ENCODE data around the gene PIM1.
A peak's percentile ranks its signal among the peaks of the same experiment; 100 is the strongest.
"Not testable (repeated sequence)": the region's sequence is repeated elsewhere in the genome, so short reads cannot be mapped to it uniquely, and the experiment has no call there.

PIM1 gene

DNA sequence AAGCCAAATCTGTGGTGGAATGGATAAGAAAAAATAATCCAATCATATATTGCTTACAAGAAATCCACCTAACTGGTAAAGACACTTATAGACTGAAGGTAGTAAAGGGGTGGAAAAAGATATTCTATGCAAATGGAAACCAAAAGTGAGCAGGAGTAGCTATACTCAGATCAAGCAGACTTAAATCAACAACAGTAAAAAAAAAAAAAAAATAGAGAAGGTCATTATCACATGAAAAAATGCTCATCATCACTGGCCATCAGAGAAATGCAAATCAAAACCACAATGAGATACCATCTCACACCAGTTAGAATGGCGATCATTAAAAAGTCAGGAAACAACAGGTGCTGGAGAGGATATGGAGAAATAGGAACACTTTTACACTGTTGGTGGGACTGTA lies 24.9 kb downstream of the PIM1 start:
- not testable (repeated sequence) for DNase-seq

DNA sequence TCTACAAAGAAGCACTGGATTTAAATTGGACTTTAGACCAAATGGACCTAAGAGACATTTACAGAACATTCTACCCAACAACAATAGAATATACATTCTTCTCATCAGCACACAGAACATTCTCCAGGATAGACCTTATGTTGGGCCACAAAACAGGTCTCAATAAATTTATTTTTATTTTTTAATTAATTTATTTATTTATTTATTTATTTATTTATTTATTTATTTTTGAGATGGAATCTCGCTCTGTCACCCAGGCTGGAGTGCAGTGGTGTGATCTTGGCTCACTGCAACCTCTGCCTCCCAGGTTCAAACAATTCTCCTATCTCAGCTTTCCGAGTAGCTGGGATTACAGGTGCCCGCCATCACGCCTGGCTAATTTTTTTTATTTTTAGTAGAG lies 26.5 kb downstream of the PIM1 start:
- not testable (repeated sequence) for DNase-seq

DNA sequence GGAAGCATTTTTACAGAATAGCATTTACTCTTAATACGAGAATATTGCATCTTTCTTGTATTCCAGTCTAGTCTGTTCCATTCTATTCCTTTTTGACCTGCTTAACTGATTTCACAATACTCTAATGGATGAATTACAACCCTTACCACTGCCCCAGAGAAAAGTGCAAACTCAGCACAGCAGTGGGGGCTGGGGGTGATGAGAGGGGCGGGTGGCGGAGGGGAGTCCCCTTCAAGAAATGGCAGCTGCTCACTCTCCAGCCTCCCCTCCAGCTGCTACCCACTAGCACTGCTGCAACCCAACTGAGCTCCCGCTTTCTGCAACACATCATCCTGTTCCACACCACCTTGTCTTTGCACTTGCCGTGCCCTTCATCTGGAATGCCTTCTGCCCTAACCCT lies 30.1 kb downstream of the PIM1 start:
- DNase-seq = no peak

DNA sequence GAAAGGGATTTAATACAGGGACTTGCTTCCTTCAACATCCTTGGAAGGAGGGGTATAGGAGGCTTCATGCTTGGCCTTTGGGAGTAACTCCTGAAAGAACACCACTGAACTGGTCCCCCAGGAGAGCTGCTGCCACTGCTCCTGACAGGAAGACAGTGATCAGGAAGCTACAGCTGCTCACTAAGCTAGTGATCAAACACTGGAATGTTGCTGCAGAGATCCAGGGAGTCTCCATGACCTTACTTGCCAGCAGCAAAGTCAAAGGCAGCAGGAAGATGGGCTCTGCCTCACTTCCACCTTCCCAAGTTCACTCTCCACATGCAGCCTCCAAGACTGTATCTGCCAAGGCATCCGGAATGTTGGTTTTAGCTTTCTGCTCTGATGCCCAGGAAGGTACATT lies 31.8 kb downstream of the PIM1 start:
- no peak for DNase-seq

DNA sequence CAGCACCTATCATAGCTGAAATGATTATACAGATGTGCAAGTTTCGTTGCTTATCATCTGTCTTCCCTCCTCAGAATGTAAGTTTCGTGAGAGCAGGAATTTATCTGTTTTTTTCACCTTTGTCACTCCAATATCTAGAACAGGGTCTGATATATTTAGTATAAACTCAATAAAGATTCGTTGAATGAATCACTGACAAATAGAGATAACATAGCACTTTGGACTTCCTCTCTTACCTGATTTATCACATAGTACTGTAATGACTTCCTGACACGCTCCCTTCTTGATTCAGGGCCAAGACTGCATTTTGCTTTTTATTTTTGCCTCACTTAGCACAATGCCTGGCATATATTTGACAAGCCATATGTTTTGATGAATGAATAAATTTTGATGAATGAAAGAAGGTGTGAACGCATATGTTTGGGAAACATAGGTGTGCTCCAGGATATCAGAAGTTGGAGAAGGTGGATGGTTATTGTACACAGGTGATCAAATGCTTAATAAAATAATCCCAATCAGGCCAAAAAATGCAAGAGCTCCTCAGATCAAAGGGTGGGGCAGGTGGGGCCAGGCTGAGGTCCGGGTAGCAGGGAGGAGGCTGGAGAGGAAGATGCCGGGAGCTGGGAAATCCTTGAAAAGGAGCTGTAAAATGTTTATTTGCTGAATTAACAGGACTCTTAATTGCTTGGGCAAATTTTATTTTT lies 33.0 kb downstream of the PIM1 start:
- DNase-seq = peak in 1 of 2 experiments; percentile 23

DNA sequence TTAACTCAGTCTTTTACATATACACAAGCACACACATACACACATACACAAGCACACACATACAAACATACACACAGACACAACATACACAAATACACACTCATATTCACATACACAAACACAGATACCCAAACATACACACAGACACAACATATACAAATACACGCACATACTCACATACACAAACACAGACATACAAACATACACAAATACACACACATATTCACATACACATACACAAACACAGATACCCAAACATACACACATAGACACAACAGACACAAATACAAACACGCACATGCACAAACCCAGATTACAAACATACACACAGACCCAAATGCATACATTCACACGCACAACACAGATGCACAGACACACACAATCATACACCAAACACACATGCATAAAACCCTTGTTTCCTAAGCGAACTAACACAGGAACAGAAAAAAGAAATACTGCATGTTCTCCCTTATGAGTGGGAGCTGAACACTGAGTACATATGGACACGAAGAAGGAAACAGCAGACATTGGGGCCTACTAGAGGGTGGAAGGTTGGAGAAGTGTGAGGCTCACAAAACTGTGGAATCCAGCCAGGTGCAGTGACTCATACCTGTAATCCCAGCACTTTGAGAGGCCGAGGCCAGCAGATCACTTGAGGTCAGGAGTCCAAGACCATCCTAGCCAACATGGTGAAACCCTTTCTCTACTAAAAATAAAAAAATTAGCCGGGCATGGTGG lies 34.2 kb downstream of the PIM1 start:
- DNase-seq = no peak

DNA sequence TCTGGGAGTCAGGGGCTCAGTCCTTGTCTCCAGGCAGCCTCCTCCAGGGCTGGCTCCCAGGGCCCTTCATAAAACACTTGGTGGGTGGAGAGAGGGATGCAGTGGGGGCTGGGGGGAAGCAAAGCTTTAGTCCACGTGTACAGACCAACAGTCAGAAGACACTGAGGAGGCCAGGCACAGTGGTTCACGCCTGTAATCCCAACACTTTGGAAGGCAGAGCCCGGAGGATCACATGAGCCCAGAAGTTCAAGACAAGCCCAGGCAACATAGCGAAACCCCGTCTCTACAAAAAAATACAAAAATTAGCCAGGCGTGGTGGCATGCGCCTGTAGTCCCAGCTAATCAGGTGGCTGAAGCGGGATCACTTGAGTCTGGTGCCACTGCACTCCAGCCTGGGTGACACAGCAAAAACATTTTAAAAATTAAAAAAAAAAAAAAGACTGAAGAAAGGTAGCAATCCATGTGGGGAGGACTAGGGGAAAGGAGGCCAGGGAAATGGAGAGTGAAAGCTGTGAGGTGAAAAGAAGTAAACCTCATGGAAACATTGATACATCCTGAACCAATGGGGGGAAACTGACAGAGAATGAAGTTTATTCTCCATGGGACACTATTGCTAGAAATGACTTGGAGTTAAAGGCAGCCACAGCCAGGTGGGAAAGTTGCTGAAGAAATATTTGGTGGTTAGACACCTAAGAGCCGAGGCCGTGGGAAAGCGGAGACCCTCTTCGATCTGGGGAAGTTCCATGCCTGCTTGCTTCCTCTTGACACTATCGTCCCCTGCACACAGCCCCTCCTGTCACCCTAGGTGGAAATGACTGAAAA lies 35.4 kb downstream of the PIM1 start:
- DNase-seq = no peak

DNA sequence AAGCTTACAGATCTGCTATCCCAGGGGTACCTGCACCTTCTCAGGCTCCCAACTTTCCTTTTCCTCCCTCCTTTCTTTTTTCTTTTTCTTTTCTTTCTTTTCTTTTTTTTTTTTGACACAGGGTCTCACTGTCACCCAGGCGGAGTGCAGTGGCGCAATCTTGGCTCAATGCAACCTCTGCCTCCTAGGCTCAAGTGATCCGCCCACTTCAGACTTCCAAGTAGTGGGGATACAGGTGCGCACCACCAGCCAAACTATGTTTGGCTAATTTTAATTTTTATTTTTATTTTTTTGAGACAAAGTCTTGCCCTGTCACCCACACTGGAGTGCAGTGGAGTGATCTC lies 36.0 kb downstream of the PIM1 start:
- no peak for DNase-seq

DNA sequence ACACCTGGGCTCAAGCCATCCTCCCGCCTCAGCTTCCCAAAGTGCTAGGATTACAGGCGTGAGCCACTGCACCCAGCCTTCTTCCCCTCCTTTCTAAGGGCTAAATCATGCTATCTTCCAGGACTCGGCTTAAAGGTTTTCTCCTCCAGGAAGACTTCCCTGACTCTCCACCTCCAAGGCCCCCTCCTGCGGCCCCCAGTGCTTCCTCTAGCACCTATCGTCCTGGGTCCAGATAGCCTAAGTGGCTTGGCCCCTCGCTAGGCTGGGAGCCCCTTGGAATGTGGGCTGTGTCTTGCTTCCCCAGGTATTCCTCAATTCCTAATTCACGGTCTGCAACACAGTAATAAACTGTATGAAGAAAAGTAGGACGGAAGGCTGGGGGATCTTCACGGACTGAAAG lies 36.7 kb downstream of the PIM1 start:
- no peak for DNase-seq

DNA sequence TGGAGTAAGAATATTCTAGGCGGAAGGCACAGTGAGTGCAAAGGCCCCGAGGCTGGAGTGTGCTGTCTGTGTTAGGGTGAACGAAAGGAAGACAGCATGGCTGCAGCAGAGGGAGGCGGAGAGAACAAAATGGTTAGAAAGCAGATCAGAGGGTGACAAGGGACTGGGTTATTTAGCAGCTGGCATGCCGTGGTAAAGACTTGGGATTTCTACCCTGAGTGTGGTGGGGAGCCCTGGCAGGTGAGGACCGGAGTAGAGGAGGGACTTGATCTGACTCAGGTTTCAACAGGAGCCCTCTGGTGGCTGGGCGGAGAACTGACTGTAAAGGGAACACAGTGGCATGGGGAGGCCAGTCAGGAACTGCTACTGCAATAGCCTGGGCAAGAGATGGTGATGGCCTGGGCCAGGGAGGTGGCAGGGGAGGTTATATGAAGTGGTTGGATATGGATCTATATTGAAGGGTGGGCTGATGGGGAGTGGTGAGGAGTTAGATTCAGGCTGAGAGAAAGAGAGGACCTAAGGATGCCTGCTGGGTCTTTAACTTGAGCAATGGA lies 38.0 kb downstream of the PIM1 start:
- DNase-seq = peak; percentile 84 to 91

DNA sequence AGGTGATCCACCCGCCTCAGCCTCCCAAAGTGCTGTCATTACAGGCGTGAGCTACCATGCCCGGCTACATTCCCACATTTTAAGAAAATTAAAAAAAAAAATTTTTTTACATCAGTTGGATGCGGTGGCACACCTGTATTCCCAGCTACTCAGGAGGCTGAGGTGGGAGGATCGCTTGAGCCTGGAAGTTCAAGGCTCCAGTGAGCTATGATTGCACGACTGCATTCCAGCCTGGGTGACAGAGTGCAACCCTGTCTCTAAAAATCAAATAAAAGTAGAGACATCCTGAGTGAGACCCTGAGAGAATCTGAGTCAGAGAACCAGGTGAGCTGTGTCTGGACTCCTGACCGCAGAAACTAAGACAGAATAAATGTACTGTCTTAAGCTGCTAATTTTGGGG lies 38.8 kb downstream of the PIM1 start:
- no peak for DNase-seq

DNA sequence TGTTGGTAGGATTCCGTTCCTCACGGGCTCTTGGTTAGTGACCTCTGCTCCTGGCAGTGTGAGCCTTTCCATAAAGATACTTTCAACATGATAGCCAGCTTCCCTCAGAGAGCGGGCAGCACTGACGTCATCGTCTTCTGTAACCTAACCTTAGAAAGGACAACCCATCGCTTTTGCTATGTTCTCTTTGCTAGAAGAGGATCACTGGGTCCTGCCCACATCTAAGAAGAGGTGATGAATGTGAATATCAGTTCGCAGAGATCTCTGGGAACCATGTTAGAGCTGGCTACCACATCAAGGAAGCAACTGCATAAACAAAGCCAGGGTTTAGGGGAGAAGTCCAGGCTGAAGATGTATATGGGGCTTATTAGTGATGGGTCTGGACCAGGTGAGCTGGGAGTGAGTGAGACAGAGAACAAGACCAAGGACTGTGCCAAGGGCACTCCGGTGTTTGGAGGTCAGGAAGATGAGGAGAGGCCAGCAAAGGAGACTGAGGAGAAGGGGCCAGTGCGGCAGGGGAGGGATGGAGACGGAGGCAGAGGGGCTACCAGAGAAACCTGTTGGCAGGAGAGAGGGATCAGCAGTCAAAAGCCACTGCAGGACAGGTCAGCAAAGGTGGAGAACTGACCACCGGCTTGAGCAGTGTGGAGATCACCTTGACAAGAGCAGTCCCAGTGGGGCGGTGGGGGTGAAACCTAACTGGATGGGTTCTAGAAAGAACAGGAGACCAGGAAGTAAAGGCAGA lies 39.7 kb downstream of the PIM1 start:
- no peak for DNase-seq

DNA sequence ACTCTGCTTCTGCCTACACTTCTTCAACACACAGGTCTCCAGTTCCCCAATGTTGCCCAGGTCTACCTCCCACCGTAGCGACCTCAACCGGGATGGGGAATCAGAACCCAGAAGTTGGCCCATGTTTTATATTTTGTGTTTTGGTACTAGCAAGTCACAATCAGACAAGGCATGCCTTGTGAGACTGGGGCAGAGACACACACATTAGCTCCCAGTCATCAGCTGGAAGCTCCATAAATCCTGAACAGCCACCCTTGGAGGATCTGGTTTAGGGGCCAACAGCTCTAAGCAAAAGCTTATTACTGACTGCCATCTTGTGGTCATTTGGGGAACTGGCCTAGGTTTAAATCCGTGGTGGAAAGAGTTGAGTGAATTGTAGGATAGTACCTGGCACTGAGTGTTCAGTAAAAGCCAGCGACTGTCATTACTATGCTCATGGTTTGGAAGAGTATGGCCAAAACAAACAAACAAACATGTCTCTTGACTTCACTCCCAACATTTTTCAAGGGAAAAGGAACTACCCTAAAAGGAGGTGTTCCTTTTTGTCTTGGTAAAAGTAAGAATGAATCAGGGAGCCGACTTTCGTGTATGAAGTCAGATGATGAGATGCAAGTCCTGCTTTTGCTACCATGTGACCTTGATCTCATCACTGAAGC lies 40.5 kb downstream of the PIM1 start:
- peak; percentile 82 to 84 for DNase-seq

DNA sequence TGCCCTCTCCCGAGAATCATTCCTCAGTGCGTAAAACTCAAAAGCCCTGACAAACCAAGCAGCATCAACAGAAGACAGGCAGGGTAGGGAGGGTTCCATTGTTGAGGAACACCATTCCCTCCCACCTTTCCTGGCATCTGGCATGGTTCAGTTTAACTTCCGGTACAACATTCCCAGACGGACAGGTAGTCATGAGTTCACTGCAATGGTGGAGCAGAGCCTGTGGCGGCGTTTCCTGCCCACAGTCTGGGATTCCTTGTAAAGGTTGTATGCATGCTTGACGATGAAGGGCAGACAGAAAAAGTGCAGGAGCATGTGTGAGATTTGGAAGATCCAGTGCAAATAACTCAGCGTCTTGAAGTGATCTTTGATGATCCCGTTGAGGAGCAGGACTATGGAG lies 42.3 kb downstream of the PIM1 start:
- no peak for DNase-seq

DNA sequence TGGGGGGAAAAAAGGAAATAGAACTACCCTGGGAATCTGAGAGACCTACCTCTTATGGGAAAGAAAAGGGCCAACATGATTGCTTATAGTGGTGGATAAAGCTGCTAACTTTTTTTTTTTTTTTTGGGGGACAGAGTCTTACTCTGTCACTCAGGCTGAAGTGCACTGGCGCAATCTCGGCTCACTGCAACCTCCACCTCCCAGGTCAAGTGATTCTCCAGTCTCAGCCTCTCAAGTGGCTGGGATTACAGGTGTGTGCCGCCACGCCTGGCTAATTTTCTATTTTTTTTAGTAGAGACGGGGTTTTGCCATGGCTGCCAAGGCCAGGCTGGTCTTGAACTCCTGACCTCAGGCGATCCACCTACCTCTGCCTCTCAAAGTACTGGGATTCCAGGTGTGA lies 48.1 kb downstream of the PIM1 start:
- DNase-seq = no peak

DNA sequence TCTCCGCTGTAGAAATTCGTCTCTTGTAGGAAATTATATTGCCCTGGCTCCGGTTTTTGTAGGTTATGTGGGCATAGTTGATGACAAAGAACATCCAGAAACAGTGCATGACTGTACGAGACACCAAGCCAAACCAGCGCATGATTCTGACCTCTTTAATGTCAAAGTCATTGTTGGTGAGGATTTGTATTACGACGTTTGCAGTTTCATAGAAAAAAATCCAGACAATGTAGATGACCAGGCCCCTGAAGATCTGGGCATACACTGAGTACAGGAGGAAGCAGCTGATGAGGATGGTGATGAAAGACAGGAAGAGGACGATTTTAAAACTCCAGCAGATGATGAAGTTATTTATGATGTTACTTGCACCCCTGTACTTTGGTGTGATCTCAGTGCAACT lies 48.6 kb downstream of the PIM1 start:
- DNase-seq = peak in 1 of 2 experiments; percentile 13

DNA sequence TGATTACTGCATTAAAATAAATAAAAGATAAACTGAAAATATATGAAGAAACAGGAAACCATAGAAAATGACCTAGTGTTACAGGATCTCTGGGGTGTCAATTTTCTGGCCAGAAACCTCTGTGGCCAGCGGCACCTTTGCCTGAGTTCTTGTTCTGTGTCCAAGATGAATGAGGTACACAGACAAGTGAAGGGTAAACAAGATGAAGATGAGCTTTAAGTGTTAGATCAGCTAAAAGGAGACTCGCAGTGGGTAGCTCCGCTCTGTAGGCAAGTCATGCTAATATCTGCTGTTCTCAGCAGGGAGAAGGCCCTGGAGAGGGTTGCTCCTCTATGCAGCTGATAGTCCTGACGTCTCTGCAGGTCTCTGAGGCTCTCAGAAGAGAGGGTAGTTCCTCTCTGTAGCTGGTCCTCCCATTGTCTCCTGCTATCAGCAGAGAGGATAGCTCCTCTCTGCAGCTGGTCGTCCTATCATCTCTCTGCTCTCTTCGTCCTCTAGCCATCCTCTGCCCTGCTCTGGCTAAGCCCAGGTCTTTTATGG lies 51.7 kb downstream of the PIM1 start:
- no peak for DNase-seq

DNA sequence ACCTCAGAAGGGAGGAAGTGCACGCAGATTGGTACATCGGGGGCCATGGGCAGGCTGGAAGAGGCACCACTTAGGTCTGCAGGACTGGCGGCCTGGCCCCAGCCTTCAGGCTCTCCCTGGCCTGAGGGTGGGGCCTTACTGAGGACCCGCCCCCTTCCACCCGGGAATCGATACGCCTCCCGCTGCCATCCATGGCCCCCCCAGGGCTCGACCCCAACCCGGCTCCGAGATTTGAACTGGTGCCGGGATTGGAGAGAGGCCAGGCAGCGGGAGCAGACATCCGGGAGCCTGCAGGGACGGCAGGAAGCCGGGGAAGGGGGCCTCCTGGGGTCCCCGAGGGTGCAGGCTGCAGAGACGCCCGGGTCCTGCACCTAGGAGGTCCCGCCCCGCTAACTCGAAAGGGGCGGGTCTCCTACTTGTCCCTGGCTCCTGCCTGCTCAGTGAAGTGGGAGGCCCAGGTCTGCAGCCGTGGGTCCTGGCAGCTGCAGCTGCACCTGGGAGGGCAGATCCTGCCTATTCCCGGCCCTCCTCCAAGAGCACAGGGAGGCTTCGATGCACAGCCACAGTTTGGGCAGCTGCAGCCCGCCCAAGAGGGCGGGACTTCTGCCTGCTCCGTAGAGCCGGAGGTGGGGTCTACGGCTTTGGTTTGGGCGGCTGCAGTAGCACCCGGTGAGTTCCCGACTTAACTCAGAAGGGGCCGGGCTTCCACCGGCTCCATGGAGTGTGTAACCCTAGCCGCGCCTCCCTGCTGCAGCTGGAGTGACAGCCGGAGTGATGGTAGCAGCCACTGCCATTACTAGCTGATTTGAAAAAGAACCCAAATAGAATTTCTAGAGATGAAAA lies 52.4 kb downstream of the PIM1 start:
- peak; percentile 88 to 91 for DNase-seq

DNA sequence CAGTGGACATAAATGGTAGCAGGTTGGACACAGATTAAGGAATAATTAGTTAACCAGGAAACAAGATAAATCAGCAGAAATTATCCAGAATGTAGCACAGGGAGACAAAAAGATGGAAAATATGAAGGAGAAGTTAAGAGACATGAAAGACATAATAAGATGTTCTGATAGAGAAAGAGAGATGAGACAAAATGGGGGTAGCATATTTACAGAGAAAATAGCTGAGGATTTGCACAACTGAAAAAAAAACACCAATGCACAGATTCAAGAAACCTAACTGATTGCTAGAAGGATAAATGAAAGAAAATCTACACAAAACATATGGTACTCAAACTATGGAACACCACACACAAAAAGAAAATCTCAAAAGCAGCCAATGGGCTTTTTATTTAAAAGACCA lies 53.0 kb downstream of the PIM1 start:
- no peak for DNase-seq
